ENCODE measurements around the gene RAI14. TPM values are rescaled to one million over a fixed set of nuclear protein-coding genes. Genes with fewer than 3 reads are reported as not detected.

RAI14 gene
- total RNA-seq, 1 experiment from 2014 or later = 133 TPM

GRCh38 chr5:34857894-34858293 is 201.8 kb downstream of the RAI14 start:
- H3F3A ChIP-seq (ENCODE audit: insufficient read depth, low read depth) = no peaks in the 10 kb centered on the region
- H3K4me3 ChIP-seq = no peak overlapping the region
- no peak overlapping the region for H2AFZ ChIP-seq
- intact Hi-C loops (cut with micrococcal nuclease; ENCODE audit: unreplicated experiment) = no loop called here
- H3K9me3 ChIP-seq (ENCODE audit: insufficient read depth, low read depth) = no peaks in the 10 kb centered on the region
- no peaks in the 10 kb centered on the region for H3K79me2 ChIP-seq (ENCODE audit: low read depth)
- H3K36me3 ChIP-seq (ENCODE audit: low read depth) = no peaks in the 10 kb centered on the region
- TF ChIP-seq EZH2 (IDR thresholded peaks at IDR 0.05; ENCODE audit: low read depth) (no peak), CTCF (conservative IDR thresholded peaks at IDR 0.05) (no peak)
- CTCF ChIA-PET = interaction anchor here (1.0 kb wide), 1 partner anchor 62 kb away, joined by 6 read pairs; no protein-coding TSS in a partner anchor
- no peaks in the 10 kb centered on the region for H3K4me1 ChIP-seq (replicated peaks; ENCODE audit: insufficient read depth)
- no peaks in the 10 kb centered on the region for H4K20me1 ChIP-seq (ENCODE audit: insufficient read depth)
- no peaks in the 10 kb centered on the region for H3K27me3 ChIP-seq (ENCODE audit: insufficient read depth, low read depth)
- POLR2A ChIA-PET (ENCODE audit: unreplicated experiment) = no interaction called here
- DNase-seq = no peak
- H3K4me2 ChIP-seq = no peak overlapping the region
- H3K27ac ChIP-seq = no peak overlapping the region
- no peaks in the 10 kb centered on the region for H3K9me2 ChIP-seq (ENCODE audit: insufficient read depth)
- BruUV-seq (replicated peaks) = no TSS peak

DNA sequence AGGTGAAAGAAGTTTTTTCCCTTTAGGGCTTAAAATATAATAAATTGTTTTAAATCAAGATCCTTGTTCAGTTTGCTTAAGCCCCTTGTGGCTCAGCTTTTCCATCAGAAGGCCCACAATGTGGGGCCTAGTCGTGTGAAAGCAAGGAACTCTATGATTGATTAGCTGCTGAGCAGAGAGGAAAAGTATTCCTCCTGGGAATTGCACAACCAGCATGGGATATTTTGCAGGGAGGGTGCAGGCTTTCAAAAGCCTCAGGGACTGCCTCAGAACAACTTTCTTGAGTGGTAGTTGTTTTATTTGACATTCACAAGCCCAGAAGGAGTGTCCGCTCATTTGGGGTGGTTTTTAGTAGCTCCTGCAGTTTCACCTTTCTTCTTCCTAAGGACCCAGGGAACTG is 202.7 kb downstream of the RAI14 start:
- no peaks in the 10 kb centered on the region for H3K79me2 ChIP-seq (ENCODE audit: low read depth)
- no peaks in the 10 kb centered on the region for H3K9me2 ChIP-seq (ENCODE audit: insufficient read depth)
- POLR2A ChIA-PET (ENCODE audit: unreplicated experiment) = no interaction called here
- CTCF ChIA-PET = interaction anchor here (1.0 kb wide), 1 partner anchor 61 kb away, joined by 6 read pairs; no protein-coding TSS in a partner anchor
- intact Hi-C loops (cut with micrococcal nuclease; ENCODE audit: unreplicated experiment) = no loop called here
- H3K9me3 ChIP-seq (ENCODE audit: insufficient read depth, low read depth) = no peaks in the 10 kb centered on the region
- no peaks in the 10 kb centered on the region for H3K27me3 ChIP-seq (ENCODE audit: insufficient read depth, low read depth)
- no peak overlapping the region for H3K4me2 ChIP-seq
- no TSS peak for BruUV-seq (replicated peaks)
- H2AFZ ChIP-seq = no peak overlapping the region
- H3F3A ChIP-seq (ENCODE audit: insufficient read depth, low read depth) = no peaks in the 10 kb centered on the region
- DNase-seq = no peak
- no peaks in the 10 kb centered on the region for H3K36me3 ChIP-seq (ENCODE audit: low read depth)
- H4K20me1 ChIP-seq (ENCODE audit: insufficient read depth) = no peaks in the 10 kb centered on the region
- no peaks in the 10 kb centered on the region for H3K4me1 ChIP-seq (replicated peaks; ENCODE audit: insufficient read depth)
- no peak overlapping the region for H3K27ac ChIP-seq
- no peak overlapping the region for H3K4me3 ChIP-seq
- TF ChIP-seq EZH2 (IDR thresholded peaks at IDR 0.05; ENCODE audit: low read depth) = no peak
- TF ChIP-seq CTCF (conservative IDR thresholded peaks at IDR 0.05) = no peak

- Histone ChIP-seq H2AFZ (no peak overlapping the region), H3K27me3 (ENCODE audit: insufficient read depth, low read depth) (no peaks in the 10 kb centered on the region), H3K27ac (no peak overlapping the region), H3K4me3 (no peak overlapping the region), H3K9me3 (ENCODE audit: insufficient read depth, low read depth) (no peaks in the 10 kb centered on the region), H3K36me3 (ENCODE audit: low read depth) (no peaks in the 10 kb centered on the region), H4K20me1 (ENCODE audit: insufficient read depth) (no peaks in the 10 kb centered on the region), H3K79me2 (ENCODE audit: low read depth) (no peaks in the 10 kb centered on the region), H3F3A (ENCODE audit: insufficient read depth, low read depth) (no peaks in the 10 kb centered on the region), H3K9me2 (ENCODE audit: insufficient read depth) (no peaks in the 10 kb centered on the region), H3K4me2 (no peak overlapping the region), H3K4me1 (replicated peaks; ENCODE audit: insufficient read depth) (no peaks in the 10 kb centered on the region)
- no peak for TF ChIP-seq EZH2 (IDR thresholded peaks at IDR 0.05; ENCODE audit: low read depth)
- no peak for TF ChIP-seq CTCF (conservative IDR thresholded peaks at IDR 0.05)
- BruUV-seq (replicated peaks) = no TSS peak
- CTCF ChIA-PET = interaction anchor here (0.7 kb wide), 1 partner anchor 1068 kb away, joined by 8 read pairs; no protein-coding TSS in a partner anchor
- POLR2A ChIA-PET (ENCODE audit: unreplicated experiment) = no interaction called here
- DNase-seq = no peak
- intact Hi-C loops (cut with micrococcal nuclease; ENCODE audit: unreplicated experiment) = no loop called here
Measured at GRCh38 chr5:34859253-34859652, 203.1 kb downstream of the RAI14 start.
